HG03520 (cell line): ENCODE results near the gene GDPD2.

Source experiments
- ATAC-seq: cut with Tn5 transposase; IDR thresholded peaks from one replicate; pipeline ENCODE4 v1.9.1; 2021; ENCODE audit warnings: mild to moderate bottlenecking, moderate library complexity; ENCODE audit not compliant: unreplicated experiment

GDPD2 gene

DNA sequence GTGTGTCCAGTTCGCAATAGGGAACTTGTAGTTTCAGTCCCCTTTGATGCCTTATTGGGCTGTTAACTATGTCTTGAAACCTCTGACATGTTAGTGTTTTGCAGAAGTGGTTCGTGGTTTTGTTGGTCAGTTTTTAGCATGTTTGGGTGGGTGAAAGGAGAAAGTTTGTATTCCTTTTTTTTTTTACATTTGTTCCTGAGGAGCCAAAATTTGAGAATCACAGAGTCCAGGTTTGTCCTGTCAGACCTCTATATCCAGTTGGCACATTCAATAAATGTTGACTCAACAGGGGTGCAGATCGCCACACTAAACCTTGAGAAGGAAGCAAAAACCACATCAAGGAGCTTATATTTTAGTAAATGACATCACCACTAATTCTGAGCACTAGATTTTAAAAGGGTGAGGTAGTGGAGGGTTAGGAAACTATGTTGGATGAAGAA is 47.8 kb downstream of the GDPD2 start:
- ATAC-seq = peak; percentile 75

DNA sequence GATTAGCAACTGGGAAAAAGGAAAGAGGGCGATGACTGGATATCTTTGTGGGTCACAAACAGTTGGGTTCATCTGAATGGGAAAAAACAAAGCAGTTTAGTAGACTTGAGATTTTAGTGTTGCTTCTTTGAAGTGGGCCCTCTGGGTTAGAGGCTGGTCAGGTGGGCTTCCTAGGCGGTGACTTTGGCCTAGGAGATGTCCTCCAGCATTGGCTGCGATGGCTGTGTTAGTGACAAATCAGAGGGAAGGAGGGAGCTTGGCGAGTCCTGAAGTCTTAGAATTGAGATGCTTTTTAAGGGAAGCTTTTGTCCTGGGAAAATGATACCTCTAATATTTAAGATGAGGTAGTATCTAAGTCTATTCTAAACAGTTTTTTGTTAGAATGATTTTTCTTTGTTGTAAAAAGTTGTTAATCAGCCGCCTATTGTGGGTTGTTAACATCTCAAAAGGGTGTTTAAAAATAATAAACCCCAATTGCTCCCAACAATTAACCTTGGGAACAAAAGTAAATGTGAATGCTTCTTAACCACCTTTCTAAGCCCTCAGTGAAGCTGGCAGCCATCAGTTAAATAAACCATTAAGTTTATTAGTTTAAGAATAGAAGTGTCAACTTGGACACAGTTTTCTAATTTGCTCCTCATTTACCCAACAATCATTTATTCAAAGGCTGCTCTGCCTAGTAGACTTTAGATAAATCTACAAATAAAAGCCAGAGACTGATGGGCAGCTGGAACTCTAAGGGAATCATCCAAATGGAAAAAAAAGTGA is 53.2 kb downstream of the GDPD2 start:
- no peak for ATAC-seq

DNA sequence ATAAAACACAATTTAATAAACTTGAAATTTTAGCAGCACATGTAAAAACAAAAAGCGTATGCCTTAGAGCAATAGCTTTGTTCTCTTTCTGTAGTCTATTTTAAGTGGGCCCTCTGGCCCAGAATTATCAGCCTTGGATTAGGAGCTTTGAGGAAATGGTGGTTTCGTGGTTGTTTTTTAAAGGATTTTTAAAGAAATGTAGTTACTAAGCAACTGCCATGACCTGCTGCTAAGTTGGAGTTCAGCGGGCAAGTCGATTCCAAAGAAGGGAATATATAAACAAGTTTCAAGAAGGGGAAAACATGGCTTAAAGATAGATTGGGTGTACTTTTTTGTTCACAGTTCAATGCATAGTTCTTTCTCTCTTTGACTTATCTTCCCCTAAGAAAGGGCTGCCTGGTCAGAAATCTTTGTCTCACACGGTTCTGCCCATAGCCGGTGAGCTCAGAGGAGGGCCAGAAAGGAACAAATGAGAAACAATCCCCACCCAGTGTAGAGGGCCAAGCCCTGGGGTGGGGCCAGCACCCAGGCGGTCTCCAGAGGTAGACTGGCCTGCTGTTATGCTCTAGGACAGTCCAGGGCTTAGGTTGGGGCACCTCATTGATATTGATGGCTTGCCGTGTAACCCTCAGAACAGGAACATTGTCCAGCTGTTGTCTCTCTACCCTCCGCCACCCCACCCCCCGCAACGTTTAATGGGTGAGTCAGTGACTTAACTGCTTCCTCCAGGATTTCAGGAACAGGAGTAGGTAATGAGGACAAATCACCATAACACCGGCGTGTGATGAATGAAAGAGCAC is 54.0 kb downstream of the GDPD2 start:
- no peak for ATAC-seq

DNA sequence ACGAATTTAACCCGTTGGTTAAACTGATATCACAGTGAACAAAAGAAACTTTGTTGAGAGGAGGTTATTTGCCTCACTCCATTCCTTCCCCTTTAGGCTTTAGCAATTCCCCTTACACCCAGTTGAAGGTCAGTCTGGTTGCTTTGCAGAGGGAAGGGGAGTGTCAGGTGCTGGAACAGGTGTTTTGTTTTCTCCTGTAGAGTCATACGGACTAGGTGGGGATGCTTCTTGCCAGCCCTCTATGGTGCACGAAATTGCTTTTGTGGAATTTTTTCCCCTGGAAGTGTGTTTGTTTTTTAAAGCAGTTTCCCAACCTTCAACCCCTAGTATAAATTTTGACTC is 54.6 kb downstream of the GDPD2 start:
- ATAC-seq = no peak

DNA sequence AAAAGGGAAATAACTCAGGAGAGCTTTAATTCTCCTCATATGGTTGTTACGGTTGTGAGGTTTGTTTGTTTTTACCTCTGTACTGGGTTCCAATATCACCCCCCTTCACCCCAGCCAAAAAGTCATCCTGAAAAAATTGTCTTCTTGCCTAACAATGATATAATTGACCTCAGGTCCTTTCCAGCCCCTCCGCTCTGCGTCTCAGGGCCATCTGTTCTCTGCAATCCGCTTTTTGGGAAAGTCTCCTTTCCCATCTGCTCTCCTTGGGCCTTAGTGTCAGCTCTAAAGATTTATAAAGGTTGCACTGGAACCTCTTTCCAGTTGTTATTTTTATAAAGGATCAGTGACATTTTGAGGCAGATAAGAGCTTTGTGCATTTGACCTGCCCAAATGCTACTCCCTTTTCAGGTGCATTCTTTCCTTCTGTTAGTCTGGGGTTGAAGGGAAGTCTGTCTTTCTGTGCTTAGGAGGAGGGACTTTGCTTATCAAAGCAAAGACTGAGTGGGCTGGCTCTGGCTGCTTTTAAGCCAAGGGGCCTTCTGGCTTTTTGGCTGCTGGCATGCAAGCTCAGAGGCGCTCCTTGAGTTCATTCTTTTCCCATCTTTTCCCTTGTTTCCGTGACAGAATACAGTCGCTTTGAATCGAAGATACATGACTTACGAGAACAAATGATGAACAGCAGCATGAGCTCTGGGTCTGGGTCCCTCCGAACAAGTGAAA is 55.6 kb downstream of the GDPD2 start:
- no peak for ATAC-seq

DNA sequence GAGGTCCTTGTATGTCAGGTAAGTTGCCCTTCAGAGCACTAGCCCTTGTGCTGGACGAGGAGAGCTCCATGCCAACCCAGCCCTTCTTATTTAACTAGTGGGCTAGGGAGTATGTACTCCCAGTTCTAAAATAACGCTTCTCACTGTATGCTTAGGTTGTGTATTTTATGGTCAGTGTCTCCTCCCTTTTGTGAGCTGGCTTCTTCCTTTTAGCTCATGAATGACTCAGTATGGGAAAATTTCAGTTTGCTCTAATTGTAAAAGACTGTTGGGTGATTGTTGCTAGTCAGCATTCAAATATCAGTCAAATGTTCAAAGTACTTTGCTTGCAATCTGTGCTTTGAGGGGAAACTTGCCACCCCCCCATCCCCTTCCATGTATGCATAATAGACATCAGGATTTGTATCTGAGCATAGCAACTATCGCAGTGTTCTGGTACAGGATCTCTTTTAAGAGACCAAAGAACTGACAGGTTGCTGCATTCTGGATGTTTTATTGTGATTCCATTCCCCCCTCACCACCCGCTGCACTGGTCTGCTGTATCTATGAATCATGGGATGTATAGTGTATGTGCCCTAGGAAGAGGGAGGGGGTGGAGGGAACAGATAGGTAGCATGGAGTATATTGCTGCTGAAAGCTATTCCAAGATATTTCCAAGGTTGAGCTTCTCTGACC is 56.3 kb downstream of the GDPD2 start:
- ATAC-seq = no peak

DNA sequence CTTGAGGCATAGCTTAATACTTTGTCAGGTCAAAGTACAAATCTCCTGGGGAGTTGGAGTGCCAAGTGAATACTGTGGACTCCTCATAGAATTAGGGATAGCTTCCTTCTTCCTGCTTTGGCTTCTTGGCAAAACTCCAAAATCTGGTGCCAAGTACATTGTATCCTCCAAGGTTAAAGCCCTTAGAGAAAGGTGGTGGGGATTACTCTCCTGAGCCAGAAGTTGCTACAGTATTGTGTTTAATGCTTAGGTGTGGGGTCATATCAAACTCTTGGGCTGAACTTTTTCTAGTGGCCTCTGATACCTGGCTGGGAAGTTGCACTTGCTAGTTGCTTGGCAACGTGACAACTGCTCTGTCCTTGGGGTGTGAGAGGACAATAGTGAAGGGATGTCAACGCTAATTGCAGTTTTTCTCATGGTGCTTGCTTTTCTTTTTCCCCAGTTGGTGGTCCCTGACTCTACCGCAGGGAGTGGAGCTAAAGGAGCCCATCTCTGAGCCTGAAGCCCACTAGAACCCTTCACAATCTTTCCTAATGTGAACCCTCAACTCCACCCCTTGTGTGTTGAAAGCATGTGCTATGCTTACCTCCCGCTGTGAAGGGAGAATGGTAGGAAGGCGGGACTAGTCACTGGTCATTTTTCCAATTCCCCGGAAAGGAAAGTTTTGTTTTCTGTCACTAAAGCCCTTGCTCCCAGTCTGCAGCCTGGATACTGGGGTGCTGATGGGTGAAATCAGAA is 57.0 kb downstream of the GDPD2 start:
- ATAC-seq = no peak

DNA sequence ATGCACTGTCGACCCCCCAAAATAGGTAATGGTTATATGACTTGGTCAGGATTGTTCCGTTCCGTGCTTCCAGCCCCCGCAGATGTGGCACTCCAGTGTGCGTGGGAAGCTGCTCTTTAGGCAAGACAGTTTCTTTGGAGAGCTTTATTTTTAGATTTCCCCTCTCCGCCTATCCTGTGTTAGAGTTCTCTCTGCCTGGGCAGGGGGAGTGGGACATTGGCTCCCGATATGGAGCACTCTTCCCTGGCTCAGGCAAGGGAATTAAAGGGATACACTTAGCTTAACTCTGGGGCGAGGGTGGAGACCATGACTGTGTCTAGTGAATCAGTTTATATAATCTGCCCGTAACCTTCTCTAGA is 57.5 kb downstream of the GDPD2 start:
- no peak for ATAC-seq

DNA sequence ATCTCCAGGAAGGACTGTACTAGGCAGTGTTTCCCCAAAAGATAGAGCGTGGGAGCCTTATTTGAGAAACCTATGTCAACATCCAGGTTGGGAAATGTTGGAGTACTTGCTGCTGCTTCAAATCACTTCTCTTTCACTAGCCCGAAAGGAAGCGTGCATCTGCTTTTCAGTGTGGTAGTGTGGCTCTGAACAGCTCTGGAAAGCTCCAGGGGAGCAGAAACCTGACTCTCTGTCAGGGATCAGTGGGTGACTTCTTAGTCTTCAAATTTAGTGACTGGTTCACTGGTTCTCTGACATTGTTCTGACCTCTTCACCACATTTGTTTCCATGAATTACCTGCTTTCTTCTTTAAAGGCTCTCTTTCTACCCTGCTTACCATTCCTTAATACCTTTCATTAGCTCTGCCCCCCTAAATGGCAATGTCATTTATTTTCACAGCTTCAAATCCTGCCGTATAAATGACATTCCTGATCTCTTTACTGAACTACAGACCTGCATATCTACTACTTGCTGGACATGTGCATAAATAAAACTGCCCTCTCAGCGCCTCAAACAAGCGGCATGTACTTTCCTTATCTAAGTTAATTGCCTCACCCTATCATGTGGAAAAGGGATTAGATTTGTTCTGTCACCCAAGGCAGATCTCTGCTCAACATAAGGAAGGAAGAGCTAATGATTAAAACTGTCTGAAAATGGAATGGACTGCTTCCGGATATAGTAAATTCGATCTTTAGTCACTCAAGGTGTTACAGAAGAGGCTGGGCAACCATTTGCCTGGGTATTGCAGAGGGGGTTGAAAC is 58.6 kb downstream of the GDPD2 start:
- no peak for ATAC-seq

DNA sequence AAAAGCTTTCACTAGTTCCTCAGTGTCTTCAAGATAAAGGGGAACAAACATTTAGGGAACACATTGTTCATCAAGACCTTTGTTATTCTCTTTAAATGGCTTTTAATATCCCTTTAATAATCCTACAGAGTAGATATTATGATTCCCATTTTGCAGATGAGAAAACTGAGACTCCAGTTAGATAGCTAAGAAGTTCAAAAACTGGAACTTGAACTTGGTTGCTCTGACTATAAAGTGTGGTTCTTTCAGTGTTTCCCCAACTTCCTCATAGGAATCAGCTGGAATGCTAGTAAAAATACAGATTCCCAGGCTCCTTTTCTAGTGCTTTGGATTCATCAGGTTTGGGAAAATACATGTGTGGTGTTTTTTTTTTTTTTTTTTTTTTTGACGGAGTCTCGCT is 59.2 kb downstream of the GDPD2 start:
- no peak for ATAC-seq
